ENCODE data around the gene OR2M3. TPM values are rescaled to one million over a fixed set of nuclear protein-coding genes. Genes with fewer than 3 reads are reported as not detected.

Gene OR2M3
- not detected in 2 replicates for total RNA-seq (ENCODE audit: low replicate concordance)

GRCh38 chr1:248196965-248197364, at the start of gene OR2M3:
Gene OR2M3, plus strand, starts transcription at chr1:248197265. Its CDS starts 5,803 bp downstream, at chr1:248203068.

GRCh38 chr1:248174521-248174920, 22.5 kb upstream of the OR2M3 start, which contains the start of gene OR2M2:
Gene OR2M2, plus strand, starts transcription at chr1:248174821. Its CDS starts 5,165 bp downstream, at chr1:248179986.

GRCh38 chr1:248231117-248231516, 34.1 kb downstream of the OR2M3 start, which contains the start of gene OR2M4:
Gene OR2M4, plus strand, starts transcription at chr1:248231417. Its CDS starts 7,512 bp downstream, at chr1:248238929.

Other genes with a start within 250 kb of the OR2M3 start
- not detected in 2 replicates for gene OR2L8, start 248.4 kb upstream of the OR2M3 start, total RNA-seq (ENCODE audit: low replicate concordance)
- not detected in 2 replicates for gene OR2AK2, start 232.0 kb upstream of the OR2M3 start, total RNA-seq (ENCODE audit: low replicate concordance)
- not detected in 2 replicates for gene OR2L5, start 183.6 kb upstream of the OR2M3 start, total RNA-seq (ENCODE audit: low replicate concordance)
- gene OR2L2, start 167.2 kb upstream of the OR2M3 start, total RNA-seq (ENCODE audit: low replicate concordance), result not detected in 2 replicates
- not detected in 2 replicates for gene OR2L3, start 150.4 kb upstream of the OR2M3 start, total RNA-seq (ENCODE audit: low replicate concordance)
- not detected in 2 replicates for gene OR2L13, start 102.1 kb upstream of the OR2M3 start, total RNA-seq (ENCODE audit: low replicate concordance)
- not detected in 2 replicates for gene OR2M5, start 52.1 kb upstream of the OR2M3 start, total RNA-seq (ENCODE audit: low replicate concordance)
- gene OR2M2, start 22.4 kb upstream of the OR2M3 start, total RNA-seq (ENCODE audit: low replicate concordance), result not detected in 2 replicates
- gene OR2M4, start 34.2 kb downstream of the OR2M3 start, total RNA-seq (ENCODE audit: low replicate concordance), result not detected in 2 replicates
- gene OR2T33, start 80.7 kb downstream of the OR2M3 start, total RNA-seq (ENCODE audit: low replicate concordance), result not detected in 2 replicates
- not detected in 2 replicates for gene OR2T12, start 106.2 kb downstream of the OR2M3 start, total RNA-seq (ENCODE audit: low replicate concordance)
- not detected in 2 replicates for gene OR2M7, start 127.3 kb downstream of the OR2M3 start, total RNA-seq (ENCODE audit: low replicate concordance)
- gene OR14C36, start 151.5 kb downstream of the OR2M3 start, total RNA-seq (ENCODE audit: low replicate concordance), result not detected in 2 replicates
- not detected in 2 replicates for gene OR2T4, start 164.4 kb downstream of the OR2M3 start, total RNA-seq (ENCODE audit: low replicate concordance)
- not detected in 2 replicates for gene OR2T6, start 178.5 kb downstream of the OR2M3 start, total RNA-seq (ENCODE audit: low replicate concordance)
- gene OR2T1, start 205.8 kb downstream of the OR2M3 start, total RNA-seq (ENCODE audit: low replicate concordance), result not detected in 2 replicates
- gene OR2T2, start 248.4 kb downstream of the OR2M3 start, total RNA-seq (ENCODE audit: low replicate concordance), result not detected in 2 replicates